ENCODE data around the gene PDZD2.

- TF ChIP-seq GABPA (IDR thresholded peaks at IDR 0.05; ENCODE audit: low read depth) = no peak
- no peak for TF ChIP-seq POLR2AphosphoS5 (IDR thresholded peaks at IDR 0.05; ENCODE audit: low read depth)
- no peak for TF ChIP-seq REST (IDR thresholded peaks at IDR 0.05; ENCODE audit: insufficient replicate concordance, low read depth)
Measured at GRCh38 chr5:31798168-31798567, 159.2 kb downstream of the PDZD2 start.

Data from HL-60 (cell line).